ENCODE results near the gene FSCN2. TPM values are rescaled to one million over a fixed set of nuclear protein-coding genes. Genes with fewer than 3 reads are reported as not detected.

FSCN2 gene
- total RNA-seq, 1 experiment from 2014 or later: 4.3 TPM

DNA sequence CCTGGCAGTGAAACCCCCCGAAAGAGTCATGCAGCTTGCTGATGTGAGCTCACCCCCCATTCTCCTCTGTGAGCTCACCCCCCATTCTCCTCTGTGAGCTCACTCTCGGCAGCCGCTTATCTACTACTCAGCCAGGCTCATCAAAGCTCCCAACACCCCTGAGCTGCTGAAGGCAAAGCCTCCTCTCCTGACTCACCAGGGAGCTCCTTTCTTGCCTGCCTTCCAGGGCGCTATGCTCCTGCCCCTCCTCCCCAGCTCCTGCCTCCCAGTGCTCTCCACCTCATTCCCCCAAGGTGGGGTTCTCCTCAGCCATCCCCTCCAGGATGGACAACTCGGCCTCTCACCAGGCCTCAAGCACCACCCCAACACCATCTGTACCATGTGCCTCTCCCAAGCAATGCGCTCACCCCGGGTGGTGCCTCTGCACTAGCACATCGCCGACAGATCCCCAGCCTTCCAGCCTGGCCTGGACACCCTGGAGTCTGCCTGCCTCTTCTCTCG lies 51.7 kb downstream of the FSCN2 start:
- peaks cover 38% of the 10 kb centered on the region for H3F3A ChIP-seq (ENCODE audit: insufficient read depth, low read depth)
- H3K36me3 ChIP-seq (ENCODE audit: low read depth): no peaks in the 10 kb centered on the region
- intact Hi-C loops (cut with micrococcal nuclease; ENCODE audit: unreplicated experiment): no loop called here
- H3K4me3 ChIP-seq: no peak overlapping the region
- POLR2A ChIA-PET (ENCODE audit: unreplicated experiment): interaction anchor here (0.6 kb wide), 2 partner anchors 12 to 14 kb away, joined by 3 to 5 read pairs; no protein-coding TSS in a partner anchor
- no peaks in the 10 kb centered on the region for H3K9me2 ChIP-seq (ENCODE audit: insufficient read depth)
- H3K27ac ChIP-seq: no peak overlapping the region
- BruUV-seq (replicated peaks): no TSS peak
- H2AFZ ChIP-seq: no peak overlapping the region
- no peaks in the 10 kb centered on the region for H3K27me3 ChIP-seq (ENCODE audit: insufficient read depth, low read depth)
- TF ChIP-seq EZH2 (IDR thresholded peaks at IDR 0.05; ENCODE audit: low read depth): no peak
- TF ChIP-seq, protein P1, sequence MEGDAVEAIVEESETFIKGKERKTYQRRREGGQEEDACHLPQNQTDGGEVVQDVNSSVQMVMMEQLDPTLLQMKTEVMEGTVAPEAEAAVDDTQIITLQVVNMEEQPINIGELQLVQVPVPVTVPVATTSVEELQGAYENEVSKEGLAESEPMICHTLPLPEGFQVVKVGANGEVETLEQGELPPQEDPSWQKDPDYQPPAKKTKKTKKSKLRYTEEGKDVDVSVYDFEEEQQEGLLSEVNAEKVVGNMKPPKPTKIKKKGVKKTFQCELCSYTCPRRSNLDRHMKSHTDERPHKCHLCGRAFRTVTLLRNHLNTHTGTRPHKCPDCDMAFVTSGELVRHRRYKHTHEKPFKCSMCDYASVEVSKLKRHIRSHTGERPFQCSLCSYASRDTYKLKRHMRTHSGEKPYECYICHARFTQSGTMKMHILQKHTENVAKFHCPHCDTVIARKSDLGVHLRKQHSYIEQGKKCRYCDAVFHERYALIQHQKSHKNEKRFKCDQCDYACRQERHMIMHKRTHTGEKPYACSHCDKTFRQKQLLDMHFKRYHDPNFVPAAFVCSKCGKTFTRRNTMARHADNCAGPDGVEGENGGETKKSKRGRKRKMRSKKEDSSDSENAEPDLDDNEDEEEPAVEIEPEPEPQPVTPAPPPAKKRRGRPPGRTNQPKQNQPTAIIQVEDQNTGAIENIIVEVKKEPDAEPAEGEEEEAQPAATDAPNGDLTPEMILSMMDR (conservative IDR thresholded peaks at IDR 0.05): no peak
- peaks cover 14% of the 10 kb centered on the region for H4K20me1 ChIP-seq (ENCODE audit: insufficient read depth)
- peaks cover 33% of the 10 kb centered on the region for H3K4me1 ChIP-seq (replicated peaks; ENCODE audit: insufficient read depth)
- CTCF ChIA-PET: interaction anchor here (0.9 kb wide), 1 partner anchor 13 kb away, joined by 3 read pairs; no protein-coding TSS in a partner anchor
- no peak overlapping the region for H3K4me2 ChIP-seq
- DNase-seq: no peak
- no peaks in the 10 kb centered on the region for H3K9me3 ChIP-seq (ENCODE audit: insufficient read depth, low read depth)
- peaks cover 13% of the 10 kb centered on the region; the same call in 1 of the 2 replicates for H3K79me2 ChIP-seq (ENCODE audit: low read depth)

DNA sequence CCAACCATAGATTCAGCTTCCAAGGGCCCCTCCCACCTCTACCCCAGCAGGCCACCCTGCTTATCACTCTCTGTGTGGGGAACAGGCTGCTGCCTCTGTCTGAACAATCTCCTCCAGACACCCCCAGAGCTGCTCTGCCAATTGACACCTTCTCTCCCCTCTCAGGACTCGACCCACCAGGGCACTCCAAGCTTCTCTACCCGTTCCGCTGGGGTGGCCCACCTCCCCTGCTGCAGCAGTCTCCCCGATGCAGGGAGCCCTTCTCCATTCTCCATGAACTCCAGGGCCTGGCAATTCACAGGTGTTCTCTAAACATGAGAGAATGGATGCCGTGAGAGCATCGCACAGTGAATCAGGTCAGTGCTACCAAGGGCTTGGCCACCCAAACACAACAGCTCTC lies 52.3 kb downstream of the FSCN2 start:
- Histone ChIP-seq H2AFZ (no peak overlapping the region), H3K4me3 (no peak overlapping the region), H3K36me3 (ENCODE audit: low read depth) (no peaks in the 10 kb centered on the region), H4K20me1 (ENCODE audit: insufficient read depth) (peaks cover 10% of the 10 kb centered on the region), H3K79me2 (ENCODE audit: low read depth) (peaks cover 9% of the 10 kb centered on the region; the same call in 1 of the 2 replicates), H3K9me3 (ENCODE audit: insufficient read depth, low read depth) (no peaks in the 10 kb centered on the region), H3K4me1 (replicated peaks; ENCODE audit: insufficient read depth) (peaks cover 33% of the 10 kb centered on the region), H3F3A (ENCODE audit: insufficient read depth, low read depth) (peaks cover 38% of the 10 kb centered on the region), H3K27me3 (ENCODE audit: insufficient read depth, low read depth) (no peaks in the 10 kb centered on the region), H3K27ac (no peak overlapping the region), H3K9me2 (ENCODE audit: insufficient read depth) (no peaks in the 10 kb centered on the region), H3K4me2 (no peak overlapping the region)
- ChIA-PET CTCF (no interaction called here), POLR2A (ENCODE audit: unreplicated experiment) (no interaction called here)
- BruUV-seq (replicated peaks): no TSS peak
- DNase-seq: no peak
- TF ChIP-seq EZH2 (IDR thresholded peaks at IDR 0.05; ENCODE audit: low read depth): no peak
- TF ChIP-seq, protein P1 (conservative IDR thresholded peaks at IDR 0.05): no peak
- intact Hi-C loops (cut with micrococcal nuclease; ENCODE audit: unreplicated experiment): no loop called here

DNA sequence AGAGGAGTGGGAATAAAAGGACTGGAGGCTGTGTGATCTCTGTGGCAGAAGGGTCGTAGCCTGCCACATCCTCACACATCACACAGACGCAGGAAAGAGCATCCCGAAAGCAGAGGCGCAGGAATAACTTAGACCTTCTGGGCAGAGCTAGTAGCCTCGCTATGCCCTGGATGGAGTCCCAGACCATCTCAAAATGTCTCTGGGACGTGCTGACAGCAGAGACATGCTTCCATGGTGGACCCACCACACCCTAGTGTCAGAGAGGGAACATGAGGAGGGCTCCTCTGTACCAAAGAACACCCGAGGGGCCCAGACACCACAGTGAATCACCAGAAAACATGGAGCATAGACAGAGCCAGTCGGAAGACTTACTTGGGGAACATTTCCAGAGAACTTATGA lies 53.6 kb downstream of the FSCN2 start:
- POLR2A ChIA-PET (ENCODE audit: unreplicated experiment): interaction anchor here (0.6 kb wide), 1 partner anchor 16 kb away, joined by 10 read pairs; no protein-coding TSS in a partner anchor
- H3K4me3 ChIP-seq: no peak overlapping the region

More for the DNA sequence above, 53.6 kb downstream of the FSCN2 start:
- no peaks in the 10 kb centered on the region for H3K36me3 ChIP-seq (ENCODE audit: low read depth)
- no peaks in the 10 kb centered on the region for H3K27me3 ChIP-seq (ENCODE audit: insufficient read depth, low read depth)
- H3K9me3 ChIP-seq (ENCODE audit: insufficient read depth, low read depth): no peaks in the 10 kb centered on the region
- CTCF ChIA-PET: no interaction called here
- H3K4me2 ChIP-seq: no peak overlapping the region
- H3F3A ChIP-seq (ENCODE audit: insufficient read depth, low read depth): peaks cover 32% of the 10 kb centered on the region
- no peaks in the 10 kb centered on the region for H3K9me2 ChIP-seq (ENCODE audit: insufficient read depth)
- DNase-seq: no peak
- no peak overlapping the region for H2AFZ ChIP-seq
- no peak overlapping the region for H3K27ac ChIP-seq
- no peak for TF ChIP-seq EZH2 (IDR thresholded peaks at IDR 0.05; ENCODE audit: low read depth)
- TF ChIP-seq, protein P1 (conservative IDR thresholded peaks at IDR 0.05): no peak
- H3K4me1 ChIP-seq (replicated peaks; ENCODE audit: insufficient read depth): peaks cover 22% of the 10 kb centered on the region
- no peaks in the 10 kb centered on the region for H3K79me2 ChIP-seq (ENCODE audit: low read depth)
- no TSS peak for BruUV-seq (replicated peaks)
- intact Hi-C loops (cut with micrococcal nuclease; ENCODE audit: unreplicated experiment): no loop called here
- no peaks in the 10 kb centered on the region; the same call in none of the 2 replicates for H4K20me1 ChIP-seq (ENCODE audit: insufficient read depth)
